GM12801 (cell line): Measurements from ENCODE around the gene KDM6A.

Source experiments
- CTCF ChIP-seq: IDR thresholded peaks from one replicate; pipeline ENCODE4 v1.5.1; 2011; ENCODE audit warnings: control low read depth; ENCODE audit not compliant: insufficient read length; ENCODE audit errors: extremely low read depth

KDM6A gene

GRCh38 chrX:45077748-45078424, 204.9 kb downstream of the KDM6A start:
- TF ChIP-seq CTCF = no peak

- TF ChIP-seq CTCF = no peak
These were observed 210.3 kb downstream of the KDM6A start for GRCh38 chrX:45083314-45083713.

GRCh38 chrX:45110494-45110893, 237.5 kb downstream of the KDM6A start:
- TF ChIP-seq CTCF = no peak

GRCh38 chrX:45126158-45126557, 253.2 kb downstream of the KDM6A start:
- TF ChIP-seq CTCF = no peak

GRCh38 chrX:45128896-45129454, 256.0 kb downstream of the KDM6A start:
- TF ChIP-seq CTCF = no peak

GRCh38 chrX:45133465-45133864, 260.5 kb downstream of the KDM6A start:
- no peak for TF ChIP-seq CTCF

GRCh38 chrX:45134315-45134731, 261.3 kb downstream of the KDM6A start:
- no peak for TF ChIP-seq CTCF
